GM18505 (cell line): Measurements from ENCODE around the gene IFI35.

Source experiments
- ATAC-seq: cut with Tn5 transposase; IDR thresholded peaks from one replicate; pipeline ENCODE4 v1.9.1; 2021; ENCODE audit not compliant: unreplicated experiment
- POLR2A ChIP-seq: IDR thresholded peaks from 4 replicates; pipeline ENCODE4 v1.6.1; 2011; ENCODE audit warnings: borderline replicate concordance; ENCODE audit not compliant: insufficient read depth, insufficient read length; ENCODE audit errors: extremely low read depth

IFI35 gene

DNA sequence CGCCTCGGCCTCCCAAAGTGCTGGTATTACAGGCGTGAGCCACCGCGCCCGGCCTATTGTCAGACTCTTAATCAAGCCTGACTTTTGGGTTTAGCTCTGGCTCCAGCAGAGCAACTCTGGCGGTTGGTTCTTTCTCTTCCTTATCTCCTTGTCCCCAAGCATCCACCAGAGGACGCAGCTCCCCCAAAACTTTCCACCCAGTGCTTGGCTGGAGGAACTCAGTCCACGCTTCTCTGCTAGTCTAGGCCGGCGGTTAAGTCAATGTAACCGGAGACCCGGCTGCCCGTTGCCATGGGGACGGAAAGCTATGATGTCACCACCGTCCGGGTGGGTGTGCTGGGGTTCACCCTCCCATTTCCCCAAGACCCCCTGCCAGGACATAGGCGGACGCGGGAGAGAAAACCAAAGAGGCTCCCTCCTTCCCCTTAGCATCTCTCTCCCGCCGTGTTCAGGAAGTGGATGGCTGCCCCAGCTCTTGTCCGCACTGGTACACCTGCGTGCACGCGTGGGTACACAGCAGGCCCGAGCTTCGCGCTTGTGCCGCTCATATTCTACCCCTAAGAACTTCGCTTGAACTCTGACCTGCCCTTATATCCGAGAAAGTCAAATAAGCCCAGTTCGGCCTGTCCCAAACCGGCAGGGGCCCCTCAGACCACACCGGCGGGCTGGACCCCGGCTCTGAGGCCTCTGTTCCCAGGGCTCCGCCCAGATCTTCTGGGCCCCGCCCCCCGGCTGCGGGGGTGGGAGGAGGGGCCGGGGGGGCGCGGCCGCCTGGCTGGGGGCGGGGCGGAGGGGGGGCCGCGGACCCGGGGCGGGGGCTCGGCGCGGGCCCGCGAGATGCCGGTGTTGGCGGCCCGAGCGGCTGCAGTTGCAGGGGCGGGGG lies 18.1 kb downstream of the IFI35 start, which contains the start of gene RND2:
Gene RND2 (plus strand): TSS at position 825 of the 883 bp plus-strand sequence. CDS start 117 bp downstream, outside the sequence.
- no peak for ATAC-seq

GRCh38 chr17:43025290-43025657 lies 18.7 kb downstream of the IFI35 start:
- TF ChIP-seq POLR2A, result no peak
- no peak for ATAC-seq

More for the DNA sequence above, 18.1 kb downstream of the IFI35 start, which contains the start of gene RND2:
- no peak for TF ChIP-seq POLR2A

DNA sequence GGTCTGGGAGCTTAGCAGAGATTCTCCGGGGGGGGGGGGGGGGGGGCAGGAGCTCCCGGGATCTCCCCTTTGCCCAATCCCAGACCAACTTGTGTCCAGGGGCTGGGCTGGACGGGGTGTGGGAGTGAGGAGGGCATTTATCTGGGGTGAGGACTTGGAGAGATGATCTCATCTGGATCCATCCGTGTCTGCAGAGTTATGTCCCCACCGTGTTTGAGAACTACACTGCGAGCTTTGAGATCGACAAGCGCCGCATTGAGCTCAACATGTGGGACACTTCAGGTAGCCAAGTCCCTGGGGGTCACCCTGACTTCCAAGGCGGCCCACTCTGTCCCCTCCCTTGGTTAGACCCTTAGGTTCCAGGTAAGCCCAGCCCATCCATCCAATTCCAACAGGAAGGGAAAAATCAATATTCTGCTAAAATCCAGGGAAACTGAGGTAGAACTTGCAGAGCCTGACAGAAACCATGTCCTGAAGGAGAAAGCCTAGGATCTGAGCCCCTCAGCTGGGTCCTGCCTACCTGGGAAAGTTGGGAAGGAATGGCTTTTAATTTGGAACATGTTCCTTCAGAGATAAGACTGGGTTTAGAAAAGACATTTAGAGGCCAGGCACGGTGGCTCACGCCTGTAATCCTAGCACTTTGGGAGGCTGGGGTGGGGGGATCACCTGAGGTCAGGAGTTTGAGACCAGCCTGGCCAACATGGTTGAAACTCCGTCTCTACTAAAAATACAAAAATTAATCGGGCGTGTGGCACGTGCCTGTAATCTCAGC lies 19.4 kb downstream of the IFI35 start:
- TF ChIP-seq POLR2A, result no peak
- ATAC-seq, result no peak

DNA sequence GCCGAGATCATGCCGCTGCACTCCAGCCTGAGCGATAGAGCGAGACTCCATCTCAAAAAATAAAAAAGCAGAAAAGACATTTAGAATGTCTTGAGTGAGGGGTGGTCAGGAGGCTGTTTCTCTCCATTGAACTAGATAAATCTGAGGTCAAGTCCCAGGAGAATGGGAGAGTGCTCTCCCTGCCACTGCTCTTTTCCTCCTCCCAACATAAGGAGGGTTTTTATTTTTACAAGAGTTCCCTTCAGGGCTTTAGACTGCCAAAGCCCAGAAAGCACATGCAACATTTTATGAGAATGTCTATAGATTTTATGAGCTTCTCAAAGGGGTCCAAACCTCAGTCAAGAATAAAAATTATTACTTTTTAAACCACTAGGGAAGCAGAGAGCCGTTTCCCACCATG lies 20.0 kb downstream of the IFI35 start:
- no peak for ATAC-seq
- no peak for TF ChIP-seq POLR2A

- ATAC-seq, result no peak
- no peak for TF ChIP-seq POLR2A
Observed at GRCh38 chr17:43027091-43028032, 20.8 kb downstream of the IFI35 start.

DNA sequence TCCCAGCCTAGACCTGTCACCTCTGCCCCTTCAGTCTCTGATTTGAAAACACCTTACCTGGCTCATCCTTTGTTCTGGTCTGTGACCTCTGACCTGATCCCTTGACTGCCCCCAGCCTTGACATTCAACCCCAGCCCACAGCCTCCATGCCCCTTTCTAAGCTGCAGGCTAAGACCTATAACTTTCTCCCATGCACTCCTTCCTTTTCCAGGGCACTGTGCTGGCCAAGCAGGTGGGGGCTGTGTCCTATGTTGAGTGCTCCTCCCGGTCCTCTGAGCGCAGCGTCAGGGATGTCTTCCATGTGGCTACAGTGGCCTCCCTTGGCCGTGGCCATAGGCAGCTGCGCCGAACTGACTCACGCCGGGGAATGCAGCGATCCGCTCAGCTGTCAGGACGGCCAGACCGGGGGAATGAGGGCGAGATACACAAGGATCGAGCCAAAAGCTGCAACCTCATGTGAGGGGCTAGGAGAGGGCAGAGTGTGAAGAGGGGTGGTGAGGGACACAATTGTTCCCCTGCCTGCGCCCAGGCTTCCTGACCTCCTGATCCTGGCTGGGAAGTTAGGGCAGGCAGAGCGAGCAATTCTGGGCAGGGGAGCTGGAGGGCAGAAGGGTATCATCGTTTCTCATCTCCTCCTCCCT lies 21.8 kb downstream of the IFI35 start:
- no peak for ATAC-seq
- no peak for TF ChIP-seq POLR2A

DNA sequence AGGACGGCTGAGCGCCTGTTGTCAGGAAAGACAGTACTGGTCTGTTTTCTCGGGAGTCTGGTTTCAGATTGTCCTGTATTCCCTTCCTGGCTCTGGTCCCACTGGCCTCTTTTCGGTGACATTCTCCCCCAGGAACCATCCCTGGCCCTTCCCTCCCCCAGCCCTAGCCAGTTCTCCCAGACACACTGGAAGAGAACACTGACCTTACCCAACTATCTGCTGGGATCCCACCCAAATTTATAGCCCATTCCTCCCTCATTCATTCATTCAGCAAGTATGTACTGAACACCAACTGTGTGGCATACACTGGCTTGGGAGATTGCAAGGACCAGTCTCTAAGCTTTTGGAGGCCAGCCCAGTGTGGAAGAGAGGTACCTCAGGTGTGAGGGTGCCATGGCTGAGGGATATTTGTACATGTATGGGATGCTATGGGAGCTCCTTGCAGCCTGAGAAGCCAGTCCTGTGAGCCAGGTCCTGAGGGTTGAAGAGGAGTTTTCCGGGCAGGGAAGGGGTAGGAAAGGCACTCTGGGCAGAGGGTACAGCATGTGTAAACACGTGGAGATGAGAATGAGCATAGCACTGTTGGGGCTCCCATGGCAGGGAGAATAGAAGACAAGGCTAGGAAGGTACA lies 23.7 kb downstream of the IFI35 start:
- no peak for ATAC-seq
- no peak for TF ChIP-seq POLR2A

- no peak for TF ChIP-seq POLR2A
Observed at GRCh38 chr17:43031666-43032065, 25.1 kb downstream of the IFI35 start.

DNA sequence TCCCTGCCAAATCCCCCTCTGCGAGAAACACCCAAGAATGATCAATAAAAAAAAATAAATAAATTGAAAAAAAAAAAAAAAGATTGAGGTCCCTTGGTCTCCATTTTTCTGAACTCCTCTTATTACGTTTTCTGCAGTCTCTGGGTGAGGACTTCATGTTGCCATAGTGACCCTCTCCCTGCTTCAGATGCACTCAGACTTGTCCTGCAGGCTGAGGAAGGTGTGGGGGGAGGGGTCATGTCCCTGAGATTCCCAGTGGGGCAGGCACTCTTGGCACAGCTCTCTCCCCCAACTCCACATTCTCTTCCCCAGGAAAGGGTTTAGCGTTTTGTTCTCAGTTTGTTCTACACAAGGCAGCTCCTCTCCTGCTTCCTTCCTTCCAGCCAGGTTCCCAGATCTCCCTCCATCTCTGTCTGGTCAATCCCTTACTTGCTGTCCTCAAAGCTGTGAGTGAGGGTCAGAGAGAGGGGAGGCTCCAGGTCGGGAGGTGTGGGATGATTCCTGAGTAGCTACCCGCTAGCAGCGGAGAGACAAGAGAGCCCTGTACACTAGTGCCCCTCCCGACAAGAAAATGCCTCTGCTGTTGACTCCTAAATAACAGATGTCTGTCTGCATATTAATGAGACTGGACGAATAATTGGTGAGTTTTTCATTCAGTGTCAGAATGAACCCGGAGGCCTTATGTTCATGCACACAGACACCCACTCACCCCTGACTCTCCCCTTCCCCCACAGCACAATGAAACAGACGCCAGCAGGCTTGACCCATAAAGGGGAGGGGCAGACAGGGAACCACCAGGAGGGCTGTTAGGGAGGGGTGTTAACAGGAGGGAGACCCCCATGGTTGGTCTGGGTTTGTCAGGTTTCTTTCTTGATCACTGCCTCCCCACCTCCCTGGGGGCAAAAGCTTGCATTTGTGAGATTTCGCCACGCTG lies 27.6 kb downstream of the IFI35 start:
- ATAC-seq, result no peak

More at GRCh38 chr17:43031666-43032065, 25.1 kb downstream of the IFI35 start:
- no peak for ATAC-seq

GRCh38 chr17:43034894-43035293 lies 28.3 kb downstream of the IFI35 start:
- no peak for TF ChIP-seq POLR2A
- no peak for ATAC-seq

More for the DNA sequence above, 27.6 kb downstream of the IFI35 start:
- no peak for TF ChIP-seq POLR2A

GRCh38 chr17:43039646-43040045 lies 33.1 kb downstream of the IFI35 start:
- no peak for ATAC-seq
- no peak for TF ChIP-seq POLR2A
